Activated CD4-positive, CD25-positive, alpha-beta regulatory T cell treated with anti-CD3 and anti-CD28 coated beads, Interleukin-2, amount 50 U/mL, for 16 hours (primary cell): ENCODE data around the gene PHKB.
"Not testable (repeated sequence)": the region's sequence is repeated elsewhere in the genome, so short reads cannot be mapped to it uniquely, and the experiment has no call there.

Experiments used
- DNase-seq: peaks from one replicate; pipeline ENCODE4 v3.0.0-alpha.2; 2020; ENCODE audit warnings: low read depth, low spot score

Gene PHKB

GRCh38 chr16:47672475-47672874, 211.3 kb downstream of the PHKB start:
- no peak for DNase-seq

- DNase-seq, result no peak
Measured at GRCh38 chr16:47676635-47677177, 215.6 kb downstream of the PHKB start.

- DNase-seq, result not testable (repeated sequence)
Measured at GRCh38 chr16:47681571-47681970, 220.4 kb downstream of the PHKB start.

- DNase-seq, result no peak
Measured at GRCh38 chr16:47687694-47688093, 226.6 kb downstream of the PHKB start.

- DNase-seq, result no peak
Measured at GRCh38 chr16:47693226-47693625, 232.1 kb downstream of the PHKB start.

- no peak for DNase-seq
Measured at GRCh38 chr16:47694543-47694942, 233.4 kb downstream of the PHKB start.

- DNase-seq, result no peak
Measured at GRCh38 chr16:47695756-47696155, 234.6 kb downstream of the PHKB start.

GRCh38 chr16:47697826-47698225, 236.7 kb downstream of the PHKB start:
- DNase-seq, result no peak

- DNase-seq, result no peak
Measured at GRCh38 chr16:47699106-47699505, 238.0 kb downstream of the PHKB start.

- DNase-seq, result no peak
Measured at GRCh38 chr16:47700857-47701587, 239.9 kb downstream of the PHKB start.

GRCh38 chr16:47705266-47705665, 244.1 kb downstream of the PHKB start:
- no peak for DNase-seq

GRCh38 chr16:47711809-47712208, 250.7 kb downstream of the PHKB start:
- no peak for DNase-seq

GRCh38 chr16:47712276-47713224, 251.4 kb downstream of the PHKB start:
- no peak for DNase-seq

- DNase-seq, result no peak
Measured at GRCh38 chr16:47713225-47713595, 252.1 kb downstream of the PHKB start.

- no peak for DNase-seq
Measured at GRCh38 chr16:47715442-47716083, 254.4 kb downstream of the PHKB start.

GRCh38 chr16:47716571-47716970, 255.4 kb downstream of the PHKB start:
- DNase-seq, result no peak

- no peak for DNase-seq
Measured at GRCh38 chr16:47719713-47720112, 258.6 kb downstream of the PHKB start.

- no peak for DNase-seq
Measured at GRCh38 chr16:47721006-47721637, 260.0 kb downstream of the PHKB start.

- DNase-seq, result no peak
Measured at GRCh38 chr16:47722046-47722445, 260.9 kb downstream of the PHKB start.

- DNase-seq, result no peak
Measured at GRCh38 chr16:47724115-47724785, 263.1 kb downstream of the PHKB start.

GRCh38 chr16:47725188-47725695, 264.1 kb downstream of the PHKB start:
- DNase-seq, result no peak
